VCaP (cell line): ENCODE data around the gene ABCB11.

ENCODE experiments used
- H3K27ac ChIP-seq: fragments of 450-650 bp; 2 replicates; pipeline ENCODE4 v1.5.1; 2017
- TF ChIP-seq, protein P1 (sequence below): fragments of 450-650 bp; conservative IDR thresholded peaks from 2 replicates; pipeline ENCODE4 v1.5.1; 2017; ENCODE audit warnings: mild to moderate bottlenecking, moderate library complexity

ABCB11 gene

DNA sequence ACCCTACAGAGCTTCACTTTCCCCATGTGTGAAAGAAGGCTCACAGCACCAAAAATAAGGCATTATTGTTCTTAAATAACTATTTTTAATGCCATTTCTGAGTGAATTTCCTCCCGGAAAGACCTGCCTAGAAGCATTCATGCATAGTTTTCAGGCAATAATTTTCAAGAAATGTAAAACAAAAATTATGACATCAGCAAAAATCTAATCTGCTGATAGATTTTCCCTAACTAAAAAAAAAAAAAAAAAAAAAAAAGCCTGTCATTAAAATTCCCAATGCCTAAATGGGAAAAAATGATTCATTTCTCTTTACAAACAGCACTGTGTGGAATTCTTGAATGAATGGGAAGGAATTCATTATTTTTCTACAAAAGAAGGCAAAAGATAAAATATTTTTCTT is 35.4 kb downstream of the ABCB11 start:
- no peak overlapping the region for H3K27ac ChIP-seq
- TF ChIP-seq, protein P1, sequence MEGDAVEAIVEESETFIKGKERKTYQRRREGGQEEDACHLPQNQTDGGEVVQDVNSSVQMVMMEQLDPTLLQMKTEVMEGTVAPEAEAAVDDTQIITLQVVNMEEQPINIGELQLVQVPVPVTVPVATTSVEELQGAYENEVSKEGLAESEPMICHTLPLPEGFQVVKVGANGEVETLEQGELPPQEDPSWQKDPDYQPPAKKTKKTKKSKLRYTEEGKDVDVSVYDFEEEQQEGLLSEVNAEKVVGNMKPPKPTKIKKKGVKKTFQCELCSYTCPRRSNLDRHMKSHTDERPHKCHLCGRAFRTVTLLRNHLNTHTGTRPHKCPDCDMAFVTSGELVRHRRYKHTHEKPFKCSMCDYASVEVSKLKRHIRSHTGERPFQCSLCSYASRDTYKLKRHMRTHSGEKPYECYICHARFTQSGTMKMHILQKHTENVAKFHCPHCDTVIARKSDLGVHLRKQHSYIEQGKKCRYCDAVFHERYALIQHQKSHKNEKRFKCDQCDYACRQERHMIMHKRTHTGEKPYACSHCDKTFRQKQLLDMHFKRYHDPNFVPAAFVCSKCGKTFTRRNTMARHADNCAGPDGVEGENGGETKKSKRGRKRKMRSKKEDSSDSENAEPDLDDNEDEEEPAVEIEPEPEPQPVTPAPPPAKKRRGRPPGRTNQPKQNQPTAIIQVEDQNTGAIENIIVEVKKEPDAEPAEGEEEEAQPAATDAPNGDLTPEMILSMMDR: no peak

DNA sequence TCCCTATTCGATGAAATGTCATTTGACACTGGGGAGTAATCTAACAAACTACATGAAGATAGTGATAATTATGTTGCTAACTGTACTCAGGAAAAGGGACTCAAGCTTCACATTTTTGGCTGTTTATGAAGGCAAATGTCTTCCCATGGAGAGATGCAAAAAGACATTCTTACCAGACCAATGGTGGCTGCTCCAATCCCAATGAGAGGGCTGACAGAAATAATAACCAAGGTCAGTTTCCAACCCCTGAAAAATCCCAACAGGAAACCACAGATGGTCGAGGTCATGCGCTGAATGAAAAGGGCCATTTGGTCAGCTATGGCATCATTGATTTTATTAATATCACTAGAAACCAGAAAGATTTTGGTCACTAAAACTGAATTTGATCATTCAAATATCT is 37.6 kb downstream of the ABCB11 start:
- TF ChIP-seq, protein P1: no peak
- no peak overlapping the region for H3K27ac ChIP-seq

DNA sequence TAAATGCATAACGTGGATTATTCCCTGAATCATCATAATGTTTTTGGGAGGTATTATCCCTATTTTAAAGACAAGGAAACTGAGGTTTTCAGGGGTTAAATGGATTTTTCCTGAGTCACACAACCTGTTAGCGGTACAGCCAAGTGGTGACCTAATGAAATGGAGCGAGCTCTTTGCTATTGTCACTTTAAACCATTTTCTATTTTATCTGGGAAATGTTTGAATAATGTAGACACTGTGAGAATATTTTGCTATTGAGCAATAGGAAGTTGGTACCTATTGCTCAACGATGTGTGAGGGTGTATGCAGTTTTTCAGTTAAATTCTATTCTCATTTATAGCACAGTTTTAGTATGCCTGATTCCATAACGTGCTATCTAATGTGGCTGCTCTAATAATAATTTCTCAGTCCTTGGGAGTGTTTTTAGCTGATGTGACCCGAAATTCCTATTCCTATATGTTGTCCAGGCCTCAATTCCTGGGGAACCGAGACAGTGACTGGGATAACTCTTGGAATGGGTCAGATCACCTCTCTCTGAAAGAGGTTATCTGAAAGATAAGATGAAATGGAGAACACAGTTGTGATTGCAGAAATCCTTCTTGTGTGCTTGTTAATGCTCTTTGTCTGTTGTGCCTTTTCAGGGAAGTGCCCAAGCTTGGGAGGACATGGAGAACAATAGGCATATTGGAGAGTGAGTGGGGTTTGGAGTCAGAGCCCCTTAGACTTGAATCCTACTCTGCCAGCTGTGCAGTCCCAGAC is 38.4 kb downstream of the ABCB11 start:
- H3K27ac ChIP-seq: no peak overlapping the region
- TF ChIP-seq, protein P1: no peak

DNA sequence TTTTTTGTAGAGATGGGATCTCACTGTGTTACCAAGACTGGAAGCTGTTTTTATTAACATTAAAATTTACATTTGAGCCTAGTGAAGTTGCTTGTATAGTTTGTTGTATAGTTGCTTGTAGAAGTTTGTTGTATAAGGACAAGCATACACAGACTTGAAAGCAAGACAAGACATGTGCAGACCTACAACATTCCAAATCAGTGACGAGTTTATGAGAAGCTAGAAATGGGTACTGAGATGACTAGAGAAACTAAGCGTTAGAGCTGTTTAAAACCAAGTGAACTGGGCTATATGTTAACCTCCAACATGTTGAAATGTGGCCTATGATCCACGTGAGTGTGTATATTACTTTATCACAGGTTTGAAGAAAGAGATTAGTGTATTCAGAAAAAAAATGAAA is 39.1 kb downstream of the ABCB11 start:
- no peak overlapping the region for H3K27ac ChIP-seq
- TF ChIP-seq, protein P1: no peak

DNA sequence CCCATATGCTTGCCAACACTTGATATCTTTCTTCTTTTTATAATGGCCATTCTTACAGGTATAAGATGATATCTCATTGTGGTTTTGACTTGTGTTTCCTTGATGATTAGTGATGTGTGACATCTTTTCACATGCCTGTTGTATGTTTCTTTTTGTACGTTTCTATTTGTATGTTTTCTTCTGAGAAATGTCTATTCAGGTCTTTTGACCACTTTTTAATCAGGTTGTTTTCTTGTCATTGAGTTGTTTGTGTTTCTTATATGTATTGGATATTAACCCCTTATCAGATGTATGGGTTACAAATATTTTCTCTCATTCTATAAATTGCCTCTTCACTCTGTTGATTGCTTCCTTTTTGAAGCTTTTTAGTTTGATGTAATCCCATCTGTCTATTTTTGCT is 42.4 kb downstream of the ABCB11 start:
- no peak overlapping the region for H3K27ac ChIP-seq
- TF ChIP-seq, protein P1: no peak

DNA sequence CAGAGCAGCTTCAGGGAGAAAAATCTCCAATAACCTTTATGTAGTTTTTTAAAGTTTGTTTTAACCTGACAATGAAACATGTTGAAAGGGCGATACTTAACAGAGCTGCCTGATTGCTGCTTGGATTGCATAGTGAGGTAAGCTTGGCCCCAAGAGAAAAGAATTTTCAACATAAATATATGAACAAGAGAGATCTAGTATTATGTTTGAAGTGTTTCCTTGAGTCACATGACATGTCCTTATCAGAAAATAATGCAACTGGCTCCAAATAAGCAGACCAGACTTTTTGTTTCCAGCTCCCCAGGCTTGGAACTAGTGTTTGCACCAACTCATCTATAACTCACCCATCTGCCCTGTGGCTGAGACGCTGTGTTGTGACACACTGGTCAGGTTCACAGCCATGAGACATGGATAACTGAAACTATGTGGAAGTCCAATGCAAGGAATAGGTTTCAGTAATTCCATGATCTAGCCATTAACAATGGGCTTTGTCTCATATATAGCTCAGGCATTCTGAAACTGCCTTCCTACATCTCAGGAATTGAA is 44.7 kb downstream of the ABCB11 start:
- H3K27ac ChIP-seq: no peak overlapping the region
- TF ChIP-seq, protein P1: no peak

DNA sequence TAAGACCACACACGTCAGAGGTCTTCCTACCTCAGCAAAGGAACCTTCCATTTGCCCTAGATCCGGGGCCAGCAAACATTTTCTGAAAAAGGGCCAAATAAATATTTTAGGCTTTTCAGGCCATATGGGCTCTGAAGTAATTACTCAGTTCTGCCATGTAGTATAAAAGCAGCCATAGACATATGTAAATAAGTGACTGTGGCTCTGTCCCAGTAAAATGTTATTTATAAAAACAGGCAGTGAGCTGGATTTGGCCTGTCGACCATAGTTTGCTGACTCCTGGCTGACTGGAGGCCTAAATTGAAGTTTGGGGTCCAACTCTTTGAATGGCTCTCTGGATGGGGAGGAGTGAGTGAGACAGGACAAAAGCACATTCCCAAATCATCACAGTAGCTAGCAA is 49.5 kb downstream of the ABCB11 start:
- no peak overlapping the region for H3K27ac ChIP-seq
- TF ChIP-seq, protein P1: no peak
